Measurements from ENCODE around the gene ANKZF1.

The ANKZF1 gene

GRCh38 chr2:219228041-219228910, 1.3 kb upstream of the ANKZF1 start:
- no peak for DNase-seq

DNA sequence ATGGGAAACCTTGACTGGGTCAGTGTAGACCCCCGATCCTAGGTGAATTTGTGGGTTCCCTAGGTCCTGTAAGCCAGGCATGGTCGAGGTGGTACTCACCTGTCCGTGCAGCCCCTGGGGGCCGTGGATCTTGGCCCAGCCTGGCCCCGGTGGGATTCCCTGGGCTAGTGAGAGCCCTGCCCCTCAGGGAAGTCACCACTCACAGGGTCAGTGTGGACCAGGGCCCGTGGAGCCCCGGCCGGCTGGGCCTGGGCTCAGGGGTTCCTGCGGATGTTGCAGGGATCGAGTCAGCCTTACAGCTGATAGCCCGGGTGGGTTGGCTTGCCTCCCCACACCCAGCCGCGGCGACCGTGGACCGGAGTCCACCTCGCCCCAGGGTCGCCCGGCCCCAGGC, 698 bp upstream of the ANKZF1 start:
- DNase-seq = no peak

DNA sequence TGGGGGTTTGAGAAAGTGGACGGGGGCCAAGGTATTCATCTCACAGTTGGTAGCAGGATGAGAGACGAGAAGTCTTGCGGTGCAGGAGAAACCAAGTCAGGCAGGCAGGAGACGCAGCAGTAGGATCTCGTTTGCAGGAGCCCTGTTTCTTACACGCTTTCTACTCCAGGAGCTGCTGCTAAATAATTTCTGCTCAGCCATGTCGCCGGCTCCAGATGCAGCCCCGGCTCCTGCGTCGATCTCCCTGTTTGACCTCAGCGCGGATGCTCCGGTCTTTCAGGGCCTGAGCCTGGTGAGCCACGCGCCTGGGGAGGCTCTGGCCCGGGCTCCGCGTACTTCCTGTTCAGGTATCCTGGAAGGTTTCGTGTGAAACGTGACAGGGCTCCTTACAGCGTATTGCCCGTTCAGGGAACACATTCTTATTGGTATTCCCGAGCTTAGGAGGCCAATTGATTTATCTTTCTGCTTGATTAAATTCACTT, 494 bp downstream of the ANKZF1 start:
- peak; percentile 21 for DNase-seq

GRCh38 chr2:219234331-219234730, 4.7 kb downstream of the ANKZF1 start:
- DNase-seq = no peak

DNA sequence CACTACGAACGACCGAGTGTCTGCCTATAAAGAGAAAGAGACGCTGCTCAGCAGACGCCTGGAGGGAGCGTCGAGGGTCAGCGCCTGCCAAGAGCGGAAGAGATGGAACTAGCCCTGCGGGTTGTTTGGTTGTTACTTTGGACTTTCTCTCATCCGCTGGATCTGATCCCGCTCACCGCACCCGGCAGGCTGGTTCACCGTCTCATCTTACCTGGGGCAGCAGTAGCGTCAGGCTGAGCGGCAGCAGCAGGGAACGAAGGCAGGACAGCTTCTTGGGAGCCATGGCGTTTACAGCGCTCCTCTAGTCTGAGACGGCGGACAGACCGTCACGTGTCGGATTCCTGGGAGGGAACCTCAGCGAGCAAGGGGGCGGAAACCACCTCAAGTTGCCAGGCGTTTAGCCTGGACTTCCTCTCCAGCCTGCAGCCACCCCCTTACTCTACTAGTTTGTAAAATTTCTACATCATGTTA, 13.7 kb downstream of the ANKZF1 start:
- DNase-seq = no peak

GRCh38 chr2:219244789-219245147, 15.2 kb downstream of the ANKZF1 start:
- no peak for DNase-seq

GRCh38 chr2:219245148-219245898, 15.7 kb downstream of the ANKZF1 start, which contains the start of the genes GLB1L and STK16:
TSS of gene GLB1L (minus strand) at chr2:219245444. CDS start at chr2:219243573, 1,871 bp downstream.
TSS of gene STK16 (plus strand) at chr2:219245479. CDS start at chr2:219246000, 521 bp downstream.
- peak; percentile 85 for DNase-seq

- no peak for DNase-seq
Measured at GRCh38 chr2:219245899-219246230, 16.3 kb downstream of the ANKZF1 start.

DNA sequence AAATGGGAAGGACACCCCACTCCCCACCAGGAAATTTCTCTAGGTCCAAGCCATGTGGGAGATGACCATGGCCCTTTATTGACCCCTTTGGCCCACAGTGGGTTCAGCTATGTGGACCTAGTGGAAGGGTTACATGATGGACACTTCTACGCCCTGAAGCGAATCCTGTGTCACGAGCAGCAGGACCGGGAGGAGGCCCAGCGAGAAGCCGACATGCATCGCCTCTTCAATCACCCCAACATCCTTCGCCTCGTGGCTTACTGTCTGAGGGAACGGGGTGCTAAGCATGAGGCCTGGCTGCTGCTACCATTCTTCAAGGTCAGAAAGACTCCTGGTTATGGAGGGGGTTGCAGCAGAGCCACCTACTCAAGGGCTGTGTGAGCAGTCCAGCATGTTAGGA, 17.0 kb downstream of the ANKZF1 start:
- no peak for DNase-seq

GRCh38 chr2:219247678-219248642, 18.4 kb downstream of the ANKZF1 start:
- DNase-seq = no peak

DNA sequence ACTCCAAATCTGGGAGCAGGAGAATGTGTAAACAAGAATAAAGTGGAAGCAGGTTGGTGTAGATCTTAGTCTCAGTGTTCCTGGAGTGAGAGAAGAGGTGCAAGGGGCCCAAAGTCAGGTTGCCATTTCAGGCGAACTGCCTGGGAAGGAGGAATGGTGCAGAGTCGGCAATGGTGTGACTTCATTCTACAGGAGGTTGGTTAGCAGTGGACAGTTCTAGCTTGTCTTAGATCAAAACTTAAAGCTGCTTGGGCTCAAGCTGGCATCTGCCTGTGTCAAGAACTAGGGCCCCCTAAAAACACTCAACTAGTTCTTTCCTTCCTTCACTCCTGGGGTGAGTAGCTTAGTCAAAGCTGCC, 19.2 kb downstream of the ANKZF1 start:
- DNase-seq = no peak

GRCh38 chr2:219249203-219249980, 19.8 kb downstream of the ANKZF1 start:
- DNase-seq = peak; percentile 89

DNA sequence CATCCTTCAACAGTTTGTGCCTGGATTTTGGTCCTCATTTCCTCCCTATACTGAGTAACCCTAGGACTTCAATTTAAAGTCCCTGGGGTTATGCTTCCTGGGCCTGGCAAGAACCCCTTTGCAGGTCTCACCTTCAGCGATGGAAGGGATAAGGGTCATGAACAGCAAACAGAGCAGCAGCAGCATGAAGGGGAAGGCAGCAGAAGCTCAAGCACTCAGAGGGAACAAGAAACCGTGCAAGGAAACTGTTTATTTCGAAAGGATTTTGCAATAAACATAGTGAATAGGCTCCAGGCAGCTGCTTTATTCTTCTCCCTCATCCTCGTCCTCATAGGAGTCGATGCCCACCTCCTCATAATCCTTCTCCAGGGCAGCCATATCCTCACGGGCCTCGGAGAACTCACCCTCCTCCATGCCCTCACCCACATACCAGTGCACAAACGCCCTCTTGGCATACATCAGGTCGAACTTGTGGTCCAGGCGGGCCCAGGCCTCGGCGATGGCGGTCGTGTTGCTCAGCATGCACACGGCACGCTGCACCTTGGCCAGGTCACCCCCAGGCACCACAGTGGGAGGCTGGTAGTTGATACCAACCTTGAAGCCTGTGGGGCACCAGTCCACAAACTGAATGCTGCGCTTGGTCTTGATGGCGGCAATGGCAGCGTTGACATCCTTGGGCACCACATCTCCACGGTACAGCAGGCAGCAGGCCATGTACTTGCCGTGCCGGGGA, 20.6 kb downstream of the ANKZF1 start:
- DNase-seq = no peak

GRCh38 chr2:219251656-219252055, 22.1 kb downstream of the ANKZF1 start:
- no peak for DNase-seq

DNA sequence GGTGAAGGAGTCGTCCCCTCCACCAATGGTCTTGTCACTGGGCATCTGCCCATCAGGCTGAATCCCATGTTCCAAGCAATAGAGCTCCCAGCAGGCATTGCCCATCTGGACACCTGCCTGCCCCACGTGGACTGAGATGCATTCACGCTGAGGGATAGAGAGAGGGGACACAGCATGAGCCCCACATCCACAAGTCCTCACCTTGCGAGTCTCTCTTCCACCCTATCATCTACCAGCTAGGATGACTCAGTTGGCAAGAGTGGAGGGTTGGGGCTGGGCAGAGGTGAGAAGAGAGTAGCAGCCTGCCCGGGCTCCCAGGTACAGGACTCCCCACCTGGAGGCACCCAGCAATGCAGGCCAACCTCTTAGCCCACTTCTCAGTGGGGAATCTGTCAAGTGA, 22.5 kb downstream of the ANKZF1 start:
- no peak for DNase-seq

GRCh38 chr2:219252570-219252899, 22.9 kb downstream of the ANKZF1 start:
- no peak for DNase-seq

DNA sequence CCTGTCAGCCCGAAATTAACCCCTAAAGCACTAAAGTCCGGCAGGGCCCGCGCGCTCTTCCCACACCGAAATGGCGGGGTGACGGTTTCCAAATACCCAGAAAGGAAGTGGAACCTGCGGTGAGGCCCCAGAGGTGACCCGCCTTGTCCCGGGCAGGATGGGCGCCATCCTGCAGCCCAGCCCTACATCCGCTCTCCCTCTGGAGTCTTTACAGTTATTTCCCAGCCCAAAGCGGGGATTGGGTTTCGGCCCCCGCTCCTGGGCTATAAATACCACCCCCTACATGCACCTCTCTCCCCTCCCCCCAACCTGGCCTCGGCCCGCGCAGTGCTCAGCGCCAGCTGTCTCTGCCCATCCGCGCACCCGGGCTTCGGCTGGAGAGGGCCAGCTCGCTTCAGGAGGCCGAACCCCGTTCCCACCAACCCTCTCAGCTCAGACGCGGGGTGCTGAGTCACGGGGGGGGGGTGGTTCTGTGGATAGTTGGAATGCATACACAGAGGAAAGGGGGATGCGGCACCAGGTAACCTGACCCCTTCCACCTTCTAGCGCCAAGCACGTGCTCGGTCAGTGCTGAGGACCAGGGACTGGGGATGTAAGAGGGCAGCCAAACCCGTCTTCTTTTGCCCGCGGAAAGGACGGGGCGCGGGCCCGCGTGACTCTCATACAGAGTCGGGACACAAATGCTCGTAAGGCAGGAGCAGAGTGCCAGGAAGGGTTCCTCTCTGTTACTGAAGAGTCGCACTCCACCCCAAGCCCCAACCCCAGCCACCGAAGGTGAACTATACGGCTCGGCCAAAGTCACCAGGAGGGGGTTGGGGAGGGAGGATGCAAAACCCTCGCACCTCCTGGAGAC, 23.5 kb downstream of the ANKZF1 start, which contains the start of gene TUBA4B:
Gene TUBA4B, plus strand, starts transcription at position 344 of the 853 bp plus-strand sequence. Its CDS starts 165 bp downstream, at position 509.
- DNase-seq = peak; percentile 24

DNA sequence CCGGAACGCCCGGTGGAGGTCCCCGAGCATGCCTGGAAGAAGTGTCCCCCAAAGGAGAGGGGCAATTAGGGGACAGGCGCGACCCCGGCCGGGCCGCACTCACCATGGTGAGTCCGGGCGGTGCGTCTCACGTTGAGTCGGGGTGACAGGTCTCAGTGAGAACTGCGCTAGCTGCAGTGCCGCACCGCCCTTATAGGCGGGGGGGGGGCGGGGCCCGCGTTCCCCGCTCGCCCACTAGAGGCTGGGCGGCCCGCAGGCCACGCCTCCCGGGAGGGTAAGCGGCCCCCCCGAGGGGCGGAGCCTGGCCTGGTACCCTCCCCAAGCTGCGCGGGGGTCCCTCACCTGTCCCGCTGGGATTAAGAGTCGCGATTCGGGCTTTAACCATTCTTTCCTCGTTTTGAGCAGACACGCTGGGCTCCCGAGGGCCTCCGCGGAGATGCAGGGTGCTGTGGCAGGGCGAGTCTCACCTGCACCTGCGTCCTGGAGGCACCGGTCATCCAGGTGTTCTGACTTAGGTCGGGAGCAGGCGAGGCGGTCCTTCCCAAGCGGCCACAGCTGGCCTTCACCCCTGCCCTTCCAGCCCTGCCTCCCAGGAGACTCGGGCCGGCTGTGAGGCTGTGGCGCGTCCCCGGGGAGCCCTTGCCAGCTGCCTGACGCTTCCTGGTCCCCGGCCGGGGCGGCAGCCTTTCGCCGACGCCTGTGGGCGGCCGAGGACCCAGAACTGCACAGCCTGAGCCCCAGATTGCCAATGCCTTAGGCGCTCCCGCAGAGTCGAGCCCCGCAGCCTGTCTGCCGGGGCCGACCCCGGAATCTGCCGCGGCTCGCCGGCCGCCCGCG, 24.4 kb downstream of the ANKZF1 start, which contains the start of gene TUBA4A:
Gene TUBA4A, minus strand, starts transcription at position 166 of the 837 bp plus-strand sequence. Its CDS starts 60 bp downstream, at position 106.
- DNase-seq = peak; percentile 71

DNA sequence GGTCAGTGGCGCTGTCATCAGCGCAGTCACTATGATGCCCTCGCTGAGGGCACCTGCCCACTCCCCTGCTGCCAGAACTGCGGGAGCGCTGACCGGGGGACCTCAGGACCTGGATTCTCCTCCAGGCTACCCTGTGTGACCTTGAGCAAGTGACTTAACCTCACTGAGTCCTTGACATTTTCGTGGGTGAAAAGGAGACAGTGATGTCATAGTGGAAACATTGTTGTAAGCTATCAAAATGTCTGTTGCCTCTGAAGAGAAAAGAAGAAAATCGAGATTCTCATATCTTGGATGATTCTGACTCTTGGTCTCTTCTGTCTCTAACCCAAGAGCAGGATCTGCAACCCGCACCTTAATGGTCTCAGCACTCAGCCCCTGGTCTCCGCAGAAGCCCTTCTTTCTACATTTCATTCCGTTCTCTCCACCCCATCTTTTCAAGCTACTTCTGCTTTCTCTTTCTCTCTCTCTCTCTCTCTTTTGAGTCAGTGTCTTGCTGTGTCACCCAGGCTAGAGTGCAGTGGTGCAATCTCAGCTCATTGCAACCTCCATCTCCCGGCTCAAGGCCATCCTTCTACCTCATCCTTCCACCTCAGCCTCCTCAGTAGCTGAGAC, 25.1 kb downstream of the ANKZF1 start:
- no peak for DNase-seq
